HG02938 (cell line): ENCODE data around the gene CA4.
"Not testable (repeated sequence)": the region's sequence is repeated elsewhere in the genome, so short reads cannot be mapped to it uniquely, and the experiment has no call there.

ENCODE experiments used
- ATAC-seq: cut with Tn5 transposase; IDR thresholded peaks from one replicate; pipeline ENCODE4 v1.9.1; 2021; ENCODE audit warnings: mild to moderate bottlenecking, moderate library complexity; ENCODE audit not compliant: unreplicated experiment

CA4 gene

DNA sequence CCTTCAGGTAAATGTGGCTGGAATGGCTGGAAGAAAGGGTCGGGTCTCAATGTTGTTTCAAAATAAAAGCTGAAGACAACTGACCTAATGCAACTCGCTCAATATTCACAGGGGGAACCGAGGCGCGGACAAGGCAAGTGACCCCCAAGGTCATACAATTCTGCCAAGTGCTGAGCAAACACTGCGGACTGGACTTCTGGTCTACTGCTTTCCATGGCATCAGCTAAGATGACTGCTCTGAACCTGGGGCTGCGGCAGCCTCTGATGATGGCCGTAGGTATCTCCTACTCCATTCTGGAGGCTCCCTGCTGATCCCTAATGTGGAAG, 21.9 kb downstream of the CA4 start:
- ATAC-seq = no peak

DNA sequence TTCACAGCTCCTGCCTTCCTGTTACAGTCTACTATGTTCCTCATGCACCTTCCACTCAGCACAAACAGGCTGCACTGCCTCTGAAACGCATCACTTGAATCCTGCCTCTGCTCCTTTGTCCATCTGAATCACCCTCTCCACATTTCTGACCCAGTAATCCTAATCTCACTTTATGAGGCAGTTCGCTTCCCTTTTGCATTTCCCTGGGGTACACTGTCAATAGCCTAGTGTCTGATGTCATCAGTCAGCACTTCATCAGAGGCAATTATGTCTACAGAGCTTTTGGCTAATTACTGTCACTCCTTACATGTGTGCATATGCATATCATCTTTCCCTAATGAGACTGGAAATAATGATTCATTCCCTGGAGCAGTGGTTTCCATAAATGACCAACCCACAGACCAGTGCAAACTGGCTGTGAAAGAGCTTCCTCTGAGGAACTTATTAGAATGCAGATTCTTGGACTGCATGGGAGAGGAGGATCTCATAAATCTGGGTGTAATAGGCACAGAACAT, 23.6 kb downstream of the CA4 start:
- ATAC-seq = no peak

DNA sequence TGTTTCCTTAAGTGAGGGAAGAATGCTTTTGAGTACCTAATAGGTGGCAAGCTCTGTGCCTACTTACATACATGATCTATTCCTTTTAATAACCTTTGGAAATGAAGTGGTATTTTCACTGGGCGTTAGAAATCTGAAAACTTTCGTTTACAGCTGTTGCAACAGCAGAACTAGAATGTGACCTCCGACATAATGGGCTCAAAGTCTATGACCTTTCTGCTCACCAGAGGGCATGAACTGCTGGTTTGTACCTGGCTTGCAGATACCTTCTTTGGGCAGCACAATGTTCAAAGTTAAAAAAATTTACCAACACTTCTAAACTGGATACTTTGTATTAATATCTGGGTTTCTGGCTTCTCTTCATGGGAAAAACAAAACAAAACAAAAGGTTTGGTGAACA, 24.3 kb downstream of the CA4 start:
- ATAC-seq = no peak

DNA sequence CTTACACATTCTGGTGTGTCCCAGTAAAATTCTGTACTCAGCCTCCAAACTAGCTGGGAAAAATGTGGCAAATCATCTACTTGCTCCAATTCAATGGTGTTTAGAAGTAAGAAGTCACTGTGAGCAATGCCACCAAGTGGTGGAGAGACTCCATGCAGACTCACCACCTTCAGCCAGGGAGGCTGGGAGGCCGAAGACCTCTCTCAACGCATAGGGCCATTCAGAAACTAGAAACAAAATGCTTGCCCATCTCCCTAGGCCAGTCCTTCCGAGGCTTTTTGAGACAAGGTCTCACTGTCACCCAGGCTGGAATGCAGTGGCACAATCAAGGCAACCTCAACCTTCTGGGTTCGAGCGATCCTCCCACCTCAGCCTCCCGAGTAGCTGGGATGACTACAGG, 25.0 kb downstream of the CA4 start:
- not testable (repeated sequence) for ATAC-seq

DNA sequence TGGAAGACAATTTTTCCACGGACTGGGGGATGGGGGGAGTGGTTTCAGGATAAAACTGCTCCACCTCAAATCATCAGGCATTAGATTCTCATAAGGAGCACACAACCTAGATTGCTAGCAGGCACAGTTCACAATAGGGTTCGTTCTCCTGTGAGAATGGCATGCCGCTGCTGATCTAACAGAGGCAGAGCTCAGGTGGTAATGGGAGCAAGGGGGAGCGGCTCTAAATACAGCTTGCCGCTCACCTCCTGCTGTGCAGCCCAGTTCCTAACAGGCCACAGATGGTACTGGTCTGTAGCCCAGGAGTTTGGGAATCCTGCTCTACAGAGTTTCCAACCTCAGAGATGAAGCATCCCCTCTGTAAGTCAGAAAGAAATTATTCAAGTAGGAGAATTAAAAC, 27.0 kb downstream of the CA4 start:
- not testable (repeated sequence) for ATAC-seq

DNA sequence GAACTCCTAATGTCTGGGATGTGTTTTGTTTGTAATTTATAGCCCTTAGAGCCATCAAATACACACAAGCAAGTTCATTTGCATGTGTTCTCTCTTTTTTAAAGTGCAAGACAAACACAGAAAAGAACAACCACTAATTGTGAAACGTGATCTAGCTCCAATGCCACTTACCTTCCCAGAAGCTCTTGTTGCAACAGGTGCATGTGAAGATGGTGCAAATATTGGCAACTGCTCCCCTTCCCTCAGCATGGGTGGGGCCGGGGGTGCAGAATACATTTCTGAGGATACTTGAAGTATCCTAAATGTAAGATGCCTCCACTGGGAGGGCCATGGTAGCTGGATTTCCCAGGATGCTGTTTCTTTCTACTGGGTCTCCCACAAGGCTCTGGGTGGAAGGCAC, 28.4 kb downstream of the CA4 start:
- ATAC-seq = not testable (repeated sequence)

DNA sequence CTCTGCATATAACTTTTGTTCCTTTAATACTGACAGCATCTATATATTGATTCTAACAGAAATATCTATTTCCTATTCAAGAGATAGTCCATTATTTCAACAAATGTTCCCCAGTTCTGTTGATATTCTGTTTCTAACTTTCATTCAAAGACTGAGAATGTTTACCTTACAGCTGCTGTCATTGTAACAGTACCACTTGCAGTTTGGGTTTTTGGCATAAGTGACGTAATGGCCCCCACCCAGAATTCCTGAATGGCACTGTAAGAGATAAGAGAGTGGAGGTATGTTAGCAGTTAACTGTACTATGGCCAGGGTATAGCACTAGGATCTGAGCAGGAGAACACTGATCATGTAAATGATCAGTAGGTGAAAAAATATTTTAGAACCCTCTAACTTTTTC, 30.6 kb downstream of the CA4 start:
- ATAC-seq = not testable (repeated sequence)

DNA sequence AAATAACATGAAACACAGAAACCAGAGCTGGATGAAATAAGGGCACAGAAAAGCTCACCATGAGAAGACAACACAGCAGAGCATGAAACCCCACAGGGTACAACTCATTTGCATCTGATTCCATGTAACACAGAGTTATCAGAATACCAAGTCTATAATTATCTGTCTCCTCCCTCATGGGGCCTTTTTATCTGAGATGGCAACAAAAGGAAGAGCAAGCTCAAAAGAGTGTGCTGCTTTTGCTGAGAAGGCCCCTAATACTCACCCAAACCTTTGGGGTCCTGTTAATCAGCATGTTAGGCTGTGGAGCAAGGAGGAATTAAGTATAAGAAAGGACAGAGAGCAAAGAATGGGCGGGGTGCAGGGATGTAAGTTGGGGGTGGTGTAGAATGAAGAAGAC, 36.6 kb downstream of the CA4 start:
- ATAC-seq = not testable (repeated sequence)

DNA sequence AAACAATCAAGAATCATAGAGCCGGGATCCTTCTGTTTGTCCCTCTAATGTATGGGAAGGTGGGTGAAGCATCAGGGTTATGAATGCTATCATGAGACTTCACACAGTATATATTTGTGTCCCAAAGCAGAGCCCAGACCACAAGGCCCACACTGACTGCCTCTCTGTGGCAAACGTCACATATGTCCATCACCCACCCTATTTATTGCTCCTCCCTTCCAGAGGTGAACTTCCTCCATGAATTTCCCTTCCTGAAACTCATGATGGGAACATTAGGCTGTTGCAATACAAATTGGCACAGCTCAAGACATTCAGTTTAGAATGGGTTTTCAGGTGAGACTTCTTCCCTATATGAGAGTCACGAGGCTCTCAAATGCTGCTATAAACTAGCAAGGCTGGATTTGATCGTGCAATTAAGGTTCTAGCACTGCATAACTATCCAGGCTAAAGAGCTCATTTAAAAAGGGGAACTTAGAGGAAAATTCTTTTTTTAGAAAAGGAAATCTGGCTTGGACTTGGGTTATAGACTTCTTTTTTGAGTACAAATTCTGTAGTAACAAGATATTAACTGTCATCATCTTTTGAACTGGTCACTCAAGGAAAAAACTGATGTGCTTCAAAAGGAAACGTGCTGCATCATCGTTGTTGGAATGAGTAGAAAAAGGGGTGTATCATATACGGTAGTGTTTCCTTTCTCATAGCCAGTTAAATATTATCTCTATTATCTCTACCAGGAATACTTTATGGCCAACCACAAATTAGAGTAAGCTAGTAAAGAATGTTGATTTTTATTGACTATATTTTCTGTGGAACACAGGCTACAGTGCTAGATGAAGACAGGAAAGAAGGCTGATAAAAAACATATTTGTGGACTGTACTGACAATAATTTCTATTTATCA, 37.3 kb downstream of the CA4 start:
- ATAC-seq = not testable (repeated sequence)

DNA sequence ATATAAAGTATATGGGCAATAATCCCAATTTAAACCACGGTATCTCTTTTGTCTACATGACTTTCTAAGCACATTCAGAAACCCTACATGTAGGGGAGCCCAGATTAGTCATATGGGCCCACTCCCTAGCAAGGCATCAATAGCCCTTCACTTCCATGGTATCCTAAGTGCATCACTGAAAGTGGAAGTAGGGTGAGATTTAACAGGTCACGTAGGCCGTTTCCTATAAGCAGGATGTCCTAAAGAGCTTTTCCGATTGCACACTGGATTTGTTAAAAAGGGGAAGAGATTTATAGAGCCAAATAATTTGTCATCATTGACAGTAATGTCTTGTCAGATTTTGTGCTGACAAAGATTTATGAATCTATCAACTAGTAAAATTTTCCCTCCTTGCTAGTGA, 39.0 kb downstream of the CA4 start:
- ATAC-seq = no peak

DNA sequence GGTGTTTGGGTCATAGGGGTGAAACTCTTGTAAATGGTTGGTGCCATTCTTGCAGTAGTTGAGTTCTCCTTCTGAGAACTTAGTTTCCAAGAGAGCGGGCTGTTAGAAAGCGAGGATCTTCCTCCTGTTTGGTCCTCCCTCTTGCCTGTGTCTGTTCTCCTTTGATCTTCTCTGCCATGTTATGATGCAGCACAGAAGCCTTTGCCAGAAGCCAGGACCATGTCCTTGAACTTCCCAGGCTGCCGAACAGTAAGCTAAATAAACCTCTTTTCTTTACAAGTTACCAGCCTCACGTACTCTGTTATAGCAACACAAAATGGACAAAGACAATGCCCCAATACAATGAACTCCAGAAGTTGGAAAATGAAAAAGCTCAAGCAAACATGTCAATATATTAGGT, 40.3 kb downstream of the CA4 start:
- not testable (repeated sequence) for ATAC-seq

DNA sequence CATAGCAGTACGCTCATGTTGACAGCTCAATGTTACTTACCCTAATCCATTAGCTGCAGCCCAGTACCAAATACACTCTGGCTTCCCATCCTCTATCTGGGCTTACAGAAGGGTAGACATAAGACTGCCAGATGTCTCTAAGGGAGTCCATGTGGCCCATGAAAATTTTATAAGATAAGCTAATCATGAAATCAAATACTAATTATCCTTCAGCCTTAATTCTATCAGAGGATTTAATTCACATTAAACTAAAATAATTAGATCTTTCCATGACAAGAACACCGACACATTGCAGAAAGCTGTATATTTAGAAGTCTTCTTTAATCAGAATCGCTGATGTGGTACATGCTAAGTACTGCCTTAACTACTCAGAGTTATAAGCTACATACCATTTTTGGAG, 43.3 kb downstream of the CA4 start:
- not testable (repeated sequence) for ATAC-seq

DNA sequence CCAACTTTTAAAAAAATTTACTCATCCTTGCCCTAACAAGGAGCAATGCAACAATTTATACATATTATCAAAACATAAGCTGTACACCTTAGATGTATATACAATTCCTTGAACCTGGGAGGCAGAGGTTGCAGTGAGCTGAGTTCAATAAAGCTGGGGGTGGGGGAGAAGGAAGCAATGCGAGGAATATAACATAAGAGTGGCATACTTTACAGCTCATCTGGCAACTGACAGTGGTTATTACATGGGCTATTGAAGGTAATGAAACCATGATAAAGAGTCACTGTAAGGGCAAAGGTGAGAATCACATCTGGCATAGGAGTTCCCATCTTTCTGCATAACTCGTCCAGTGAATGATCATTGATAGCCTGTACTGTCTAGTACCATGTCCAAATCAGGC, 43.7 kb downstream of the CA4 start:
- ATAC-seq = no peak

DNA sequence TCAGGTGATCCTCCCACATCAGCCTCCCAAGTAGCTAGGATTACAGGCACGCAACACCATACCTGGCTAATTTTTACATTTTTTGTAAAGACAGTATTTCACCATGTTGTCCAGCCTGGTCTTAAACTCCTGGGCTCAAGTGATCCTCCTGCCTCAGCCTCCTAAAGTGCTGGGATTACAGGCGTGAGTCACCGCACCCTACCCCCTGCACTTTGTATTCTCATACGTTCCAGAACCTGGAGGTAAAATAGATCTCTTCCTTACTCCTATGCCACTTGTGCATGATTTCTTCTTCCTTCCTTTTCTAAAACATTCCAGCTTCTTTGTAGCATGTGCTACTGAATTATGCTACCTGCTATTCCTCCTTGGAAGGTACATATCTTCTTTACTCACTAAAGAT, 44.4 kb downstream of the CA4 start:
- not testable (repeated sequence) for ATAC-seq

DNA sequence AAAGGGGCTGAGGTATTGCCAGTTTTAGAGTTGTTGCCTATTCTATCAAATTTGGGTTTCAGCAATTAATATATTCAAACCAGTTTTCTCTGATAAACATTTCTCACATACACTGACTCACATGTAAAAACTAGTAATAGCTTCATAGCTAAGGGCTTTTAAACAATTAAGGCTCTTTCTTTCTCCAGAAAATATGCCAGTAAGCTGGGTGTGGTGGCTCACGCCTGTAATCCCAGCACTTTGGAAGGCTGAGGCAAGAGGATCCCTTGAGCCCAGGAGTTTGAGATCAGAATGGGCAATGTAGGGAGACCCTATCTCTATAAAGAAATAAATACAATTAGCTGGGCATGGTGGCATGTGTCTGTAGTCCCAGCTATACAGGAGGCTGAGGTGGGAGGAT, 48.9 kb downstream of the CA4 start:
- ATAC-seq = not testable (repeated sequence)

DNA sequence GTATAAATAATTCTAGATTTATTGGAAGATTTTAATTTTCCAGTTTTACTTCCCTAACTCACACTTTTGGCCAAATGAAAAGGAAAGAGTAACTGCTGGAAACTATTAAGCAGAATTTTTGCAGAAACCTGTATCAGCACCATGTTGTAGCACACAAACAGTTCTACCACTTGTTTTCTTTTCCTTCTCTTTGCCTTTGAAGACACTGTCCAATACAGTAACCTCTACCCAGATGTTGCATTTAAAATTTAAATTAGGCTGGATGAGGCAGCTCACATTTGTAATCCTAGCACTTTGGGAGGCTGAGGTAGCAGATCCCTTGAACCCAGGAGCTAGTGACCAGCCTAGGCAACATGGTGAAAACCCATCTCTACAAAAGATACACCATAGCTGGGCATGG, 56.0 kb downstream of the CA4 start:
- ATAC-seq = not testable (repeated sequence)

DNA sequence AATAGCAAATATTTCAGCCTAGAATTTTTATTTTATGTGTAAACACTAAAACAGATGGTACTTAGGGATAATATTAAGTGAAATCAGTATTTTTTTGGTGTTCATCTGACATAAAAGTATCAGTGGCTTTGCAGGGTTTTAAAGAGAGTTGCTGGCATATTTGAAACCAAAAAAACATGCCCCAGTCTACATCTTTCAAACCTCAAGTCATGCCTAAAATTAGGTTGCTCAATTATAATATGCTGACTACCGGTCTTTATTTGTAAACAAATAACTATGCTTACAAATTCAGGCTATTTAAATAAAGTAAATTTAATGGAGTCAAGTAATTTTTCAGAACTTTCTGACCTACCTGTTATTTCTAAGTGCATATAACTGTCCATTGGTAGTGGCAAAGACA, 58.5 kb downstream of the CA4 start:
- ATAC-seq = not testable (repeated sequence)
